GM13976 (cell line): Measurements from ENCODE around the gene MTAP.

ENCODE experiments used
- DNase-seq: peaks from one replicate; pipeline ENCODE4 v3.0.0; 2012; ENCODE audit warnings: low spot score
- CTCF ChIP-seq: IDR thresholded peaks from 2 replicates; pipeline ENCODE4 v1.5.1; 2012; ENCODE audit warnings: borderline replicate concordance, mild to moderate bottlenecking; ENCODE audit not compliant: insufficient read depth; ENCODE audit errors: extremely low read depth, missing control alignments, control extremely low read depth
- in situ Hi-C: fragments of 300-500 bp; cut with MboI; formaldehyde crosslinking; loops from one replicate; pipeline ENCODE4 v1.12.0; 2022; ENCODE audit warnings: low sequenced_read_pairs, mixed read lengths, inconsistent platforms; ENCODE audit not compliant: unreplicated experiment

The MTAP gene

GRCh38 chr9:21862871-21863270 is 60.4 kb downstream of the MTAP start:
- in situ Hi-C loops: no loop called here
- DNase-seq: no peak
- TF ChIP-seq CTCF: no peak

GRCh38 chr9:21864505-21864904 is 62.1 kb downstream of the MTAP start:
- no peak for TF ChIP-seq CTCF
- in situ Hi-C loops: no loop called here
- no peak for DNase-seq

GRCh38 chr9:21866302-21866701 is 63.9 kb downstream of the MTAP start:
- in situ Hi-C loops: no loop called here
- TF ChIP-seq CTCF: no peak
- DNase-seq: no peak

- in situ Hi-C loops: no loop called here
- TF ChIP-seq CTCF: no peak
- DNase-seq: no peak
Observed at GRCh38 chr9:21871256-21871975, 69.0 kb downstream of the MTAP start.

GRCh38 chr9:21872696-21873095 is 70.3 kb downstream of the MTAP start:
- no peak for DNase-seq
- no peak for TF ChIP-seq CTCF
- in situ Hi-C loops: no loop called here

- no peak for TF ChIP-seq CTCF
- in situ Hi-C loops: no loop called here
- no peak for DNase-seq
Observed at GRCh38 chr9:21873540-21874221, 71.2 kb downstream of the MTAP start.

- TF ChIP-seq CTCF: no peak
- in situ Hi-C loops: no loop called here
- DNase-seq: no peak
Observed at GRCh38 chr9:21875893-21876292, 73.5 kb downstream of the MTAP start.
